ENCODE results near the gene F3. TPM values are rescaled to one million over a fixed set of nuclear protein-coding genes. Genes with fewer than 3 reads are reported as not detected.

Gene F3
- total and polyA plus RNA-seq, 4 donors, result 1.0 to 2.7 (median 1.4) TPM

DNA sequence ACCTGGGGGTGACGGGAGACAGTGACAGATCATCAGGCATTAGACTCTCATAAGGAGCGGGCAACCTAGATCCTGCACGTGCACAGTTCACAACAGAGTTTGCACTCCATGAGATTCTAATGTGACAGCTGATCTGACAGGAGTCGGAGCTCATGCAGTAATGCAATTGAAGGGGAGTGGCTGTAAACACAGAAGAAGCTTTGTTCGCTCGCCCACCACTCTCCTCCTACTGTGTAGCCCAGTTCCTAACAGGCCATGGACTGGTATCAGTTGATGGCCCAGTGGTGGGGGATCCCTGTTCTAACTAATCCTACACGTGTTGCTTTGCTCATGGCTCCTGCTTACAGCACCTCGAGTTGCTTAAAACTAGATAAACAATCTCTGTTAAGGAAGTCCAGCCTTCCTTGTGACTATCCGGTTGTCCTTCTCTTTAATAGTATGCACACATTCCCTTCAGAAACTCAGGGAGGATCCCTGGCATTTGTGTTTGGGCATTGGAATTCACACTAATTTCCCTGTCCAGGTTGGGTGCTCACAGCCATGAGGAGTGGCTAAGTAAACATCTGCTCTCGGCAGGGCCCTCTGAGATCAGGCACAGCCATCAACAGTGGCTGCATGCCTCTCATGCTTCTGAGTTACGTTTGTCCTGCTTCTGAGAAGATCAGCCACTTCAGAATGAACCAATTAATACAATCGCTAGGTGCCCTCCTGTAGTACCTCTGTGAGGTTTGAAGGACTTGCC is 21.1 kb upstream of the F3 start:
- Histone ChIP-seq H3K9me3 (ENCODE audit: control insufficient read depth in 4 of 4, low read length in 3 of 4) (no peaks in the 10 kb centered on the region), H3K4me1 (ENCODE audit: control insufficient read depth in 4 of 4, insufficient read depth in 4 of 4, low read length in 3 of 4) (no peaks in the 10 kb centered on the region), H3K27me3 (ENCODE audit: control insufficient read depth in 4 of 4, insufficient read depth in 4 of 4, low read length in 3 of 4) (no peaks in the 10 kb centered on the region), H3K27ac (ENCODE audit: low read depth in 1 of 2, low read length in 2 of 2) (no peak overlapping the region), H3K36me3 (ENCODE audit: control insufficient read depth in 4 of 4, insufficient read depth in 3 of 4, low read depth in 1 of 4, low read length in 3 of 4) (no peaks in the 10 kb centered on the region), H3K4me3 (ENCODE audit: low read depth in 1 of 3, low read length in 3 of 3) (no peak overlapping the region), H3K9ac (ENCODE audit: low read depth in 1 of 2, low read length in 2 of 2) (no peak overlapping the region)
- 76% methylated on average over 12 of the region's 12 CpGs for WGBS
- DNase-seq (ENCODE audit: low spot score), result no peak
- TF ChIP-seq SP1 (IDR thresholded peaks at IDR 0.05), result no peak
- TF ChIP-seq GABPA (IDR thresholded peaks at IDR 0.05 in 1 of 2, conservative IDR thresholded peaks at IDR 0.05 in 1 of 2), result no peak
- no peak for TF ChIP-seq FOXA2 (IDR thresholded peaks at IDR 0.05)
- TF ChIP-seq JUND (IDR thresholded peaks at IDR 0.05), result no peak
- TF ChIP-seq RXRA (IDR thresholded peaks at IDR 0.05), result no peak
- no peak for TF ChIP-seq HNF4G (IDR thresholded peaks at IDR 0.05)
- TF ChIP-seq, protein P1, sequence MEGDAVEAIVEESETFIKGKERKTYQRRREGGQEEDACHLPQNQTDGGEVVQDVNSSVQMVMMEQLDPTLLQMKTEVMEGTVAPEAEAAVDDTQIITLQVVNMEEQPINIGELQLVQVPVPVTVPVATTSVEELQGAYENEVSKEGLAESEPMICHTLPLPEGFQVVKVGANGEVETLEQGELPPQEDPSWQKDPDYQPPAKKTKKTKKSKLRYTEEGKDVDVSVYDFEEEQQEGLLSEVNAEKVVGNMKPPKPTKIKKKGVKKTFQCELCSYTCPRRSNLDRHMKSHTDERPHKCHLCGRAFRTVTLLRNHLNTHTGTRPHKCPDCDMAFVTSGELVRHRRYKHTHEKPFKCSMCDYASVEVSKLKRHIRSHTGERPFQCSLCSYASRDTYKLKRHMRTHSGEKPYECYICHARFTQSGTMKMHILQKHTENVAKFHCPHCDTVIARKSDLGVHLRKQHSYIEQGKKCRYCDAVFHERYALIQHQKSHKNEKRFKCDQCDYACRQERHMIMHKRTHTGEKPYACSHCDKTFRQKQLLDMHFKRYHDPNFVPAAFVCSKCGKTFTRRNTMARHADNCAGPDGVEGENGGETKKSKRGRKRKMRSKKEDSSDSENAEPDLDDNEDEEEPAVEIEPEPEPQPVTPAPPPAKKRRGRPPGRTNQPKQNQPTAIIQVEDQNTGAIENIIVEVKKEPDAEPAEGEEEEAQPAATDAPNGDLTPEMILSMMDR (IDR thresholded peaks at IDR 0.05; ENCODE audit: low read depth, low read length, missing input control), result no peak
- no peak for TF ChIP-seq HNF4A (conservative IDR thresholded peaks at IDR 0.05)
- TF ChIP-seq, protein P2, sequence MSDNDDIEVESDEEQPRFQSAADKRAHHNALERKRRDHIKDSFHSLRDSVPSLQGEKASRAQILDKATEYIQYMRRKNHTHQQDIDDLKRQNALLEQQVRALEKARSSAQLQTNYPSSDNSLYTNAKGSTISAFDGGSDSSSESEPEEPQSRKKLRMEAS (IDR thresholded peaks at IDR 0.05), result no peak

DNA sequence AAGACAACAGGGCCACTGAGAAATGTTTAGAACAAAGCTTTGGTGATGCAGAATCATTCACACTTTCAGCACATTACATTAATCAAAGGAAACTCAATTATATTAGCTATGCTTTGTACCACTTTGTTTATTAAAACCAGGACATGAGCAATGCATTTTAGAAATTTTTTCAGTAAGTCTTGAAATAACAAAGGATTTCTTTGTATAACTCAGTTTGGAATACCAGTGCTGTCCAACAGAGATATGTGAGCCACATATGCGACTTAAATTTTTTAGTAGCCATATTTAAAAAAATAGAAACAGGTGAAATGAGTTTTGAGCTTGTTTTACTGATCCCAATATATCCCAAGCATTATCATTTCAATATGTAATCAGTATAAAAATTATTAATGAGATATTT is 18.8 kb upstream of the F3 start:
- no peak overlapping the region for H3K4me3 ChIP-seq (ENCODE audit: low read depth in 1 of 3, low read length in 3 of 3)
- TF ChIP-seq GABPA (IDR thresholded peaks at IDR 0.05 in 1 of 2, conservative IDR thresholded peaks at IDR 0.05 in 1 of 2), result no peak
- WGBS, result 90% methylated on average over 1 of the region's 1 CpG
- no peak for DNase-seq (ENCODE audit: low spot score)
- H3K27ac ChIP-seq (ENCODE audit: low read depth in 1 of 2, low read length in 2 of 2), result no peak overlapping the region
- H3K36me3 ChIP-seq (ENCODE audit: control insufficient read depth in 4 of 4, insufficient read depth in 3 of 4, low read depth in 1 of 4, low read length in 3 of 4), result no peaks in the 10 kb centered on the region
- H3K9me3 ChIP-seq (ENCODE audit: control insufficient read depth in 4 of 4, low read length in 3 of 4), result no peaks in the 10 kb centered on the region
- no peaks in the 10 kb centered on the region for H3K27me3 ChIP-seq (ENCODE audit: control insufficient read depth in 4 of 4, insufficient read depth in 4 of 4, low read length in 3 of 4)
- no peaks in the 10 kb centered on the region for H3K4me1 ChIP-seq (ENCODE audit: control insufficient read depth in 4 of 4, insufficient read depth in 4 of 4, low read length in 3 of 4)
- no peak overlapping the region for H3K9ac ChIP-seq (ENCODE audit: low read depth in 1 of 2, low read length in 2 of 2)

DNA sequence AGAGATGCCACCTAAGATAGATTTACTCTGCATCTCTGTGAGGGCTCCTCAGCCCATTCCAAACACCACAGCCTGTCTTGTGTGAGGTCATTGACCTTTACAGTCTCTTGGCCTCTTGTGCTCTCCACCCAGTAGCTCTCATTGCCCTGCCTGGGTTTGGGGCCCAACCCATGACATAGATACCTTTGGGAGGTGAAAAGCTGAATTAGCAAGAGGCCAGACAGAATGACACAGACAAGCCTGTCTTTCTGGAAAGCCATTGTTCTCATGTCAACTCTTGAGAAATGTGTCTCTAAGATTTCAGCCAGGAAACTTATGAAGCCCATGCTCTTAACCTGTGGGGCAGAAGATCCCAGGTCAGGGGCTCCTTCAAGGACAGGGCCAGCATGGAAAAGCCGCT is 18.4 kb upstream of the F3 start:
- no peak for DNase-seq (ENCODE audit: low spot score)
- no peaks in the 10 kb centered on the region for H3K9me3 ChIP-seq (ENCODE audit: control insufficient read depth in 4 of 4, low read length in 3 of 4)
- no peak overlapping the region for H3K27ac ChIP-seq (ENCODE audit: low read depth in 1 of 2, low read length in 2 of 2)
- H3K4me1 ChIP-seq (ENCODE audit: control insufficient read depth in 4 of 4, insufficient read depth in 4 of 4, low read length in 3 of 4), result no peaks in the 10 kb centered on the region
- H3K9ac ChIP-seq (ENCODE audit: low read depth in 1 of 2, low read length in 2 of 2), result no peak overlapping the region
- TF ChIP-seq EGR1 (IDR thresholded peaks at IDR 0.05; ENCODE audit: low read depth in 2 of 2), result no peak
- TF ChIP-seq, protein P3, sequence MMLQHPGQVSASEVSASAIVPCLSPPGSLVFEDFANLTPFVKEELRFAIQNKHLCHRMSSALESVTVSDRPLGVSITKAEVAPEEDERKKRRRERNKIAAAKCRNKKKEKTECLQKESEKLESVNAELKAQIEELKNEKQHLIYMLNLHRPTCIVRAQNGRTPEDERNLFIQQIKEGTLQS (IDR thresholded peaks at IDR 0.05), result no peak
- TF ChIP-seq, protein P1 (IDR thresholded peaks at IDR 0.05; ENCODE audit: low read depth, low read length, missing input control), result no peak
- TF ChIP-seq HNF4A (conservative IDR thresholded peaks at IDR 0.05), result no peak
- no peak for TF ChIP-seq HNF4G (IDR thresholded peaks at IDR 0.05)
- no peak for TF ChIP-seq SP1 (IDR thresholded peaks at IDR 0.05)
- no peak for TF ChIP-seq RAD21 (IDR thresholded peaks at IDR 0.05)
- H3K27me3 ChIP-seq (ENCODE audit: control insufficient read depth in 4 of 4, insufficient read depth in 4 of 4, low read length in 3 of 4), result no peaks in the 10 kb centered on the region
- no peaks in the 10 kb centered on the region for H3K36me3 ChIP-seq (ENCODE audit: control insufficient read depth in 4 of 4, insufficient read depth in 3 of 4, low read depth in 1 of 4, low read length in 3 of 4)
- H3K4me3 ChIP-seq (ENCODE audit: low read depth in 1 of 3, low read length in 3 of 3), result no peak overlapping the region
- 95% methylated on average over 1 of the region's 1 CpG for WGBS

Measured in liver (tissue), 9 donors.